Measurements from ENCODE around the gene COBL.

COBL gene

GRCh38 chr7:51019191-51019844, 297.3 kb downstream of the COBL start:
- TF ChIP-seq CTCF (IDR thresholded peaks at IDR 0.05; ENCODE audit: extremely low read depth, insufficient read depth, missing control alignments), result no peak
- in situ Hi-C loops (cut with MboI; ENCODE audit: low pct_unique_long_range_greater_than_20kb, low sequenced_read_pairs, unreplicated experiment), result no loop called here
- no peak for DNase-seq (ENCODE audit: low spot score)

DNA sequence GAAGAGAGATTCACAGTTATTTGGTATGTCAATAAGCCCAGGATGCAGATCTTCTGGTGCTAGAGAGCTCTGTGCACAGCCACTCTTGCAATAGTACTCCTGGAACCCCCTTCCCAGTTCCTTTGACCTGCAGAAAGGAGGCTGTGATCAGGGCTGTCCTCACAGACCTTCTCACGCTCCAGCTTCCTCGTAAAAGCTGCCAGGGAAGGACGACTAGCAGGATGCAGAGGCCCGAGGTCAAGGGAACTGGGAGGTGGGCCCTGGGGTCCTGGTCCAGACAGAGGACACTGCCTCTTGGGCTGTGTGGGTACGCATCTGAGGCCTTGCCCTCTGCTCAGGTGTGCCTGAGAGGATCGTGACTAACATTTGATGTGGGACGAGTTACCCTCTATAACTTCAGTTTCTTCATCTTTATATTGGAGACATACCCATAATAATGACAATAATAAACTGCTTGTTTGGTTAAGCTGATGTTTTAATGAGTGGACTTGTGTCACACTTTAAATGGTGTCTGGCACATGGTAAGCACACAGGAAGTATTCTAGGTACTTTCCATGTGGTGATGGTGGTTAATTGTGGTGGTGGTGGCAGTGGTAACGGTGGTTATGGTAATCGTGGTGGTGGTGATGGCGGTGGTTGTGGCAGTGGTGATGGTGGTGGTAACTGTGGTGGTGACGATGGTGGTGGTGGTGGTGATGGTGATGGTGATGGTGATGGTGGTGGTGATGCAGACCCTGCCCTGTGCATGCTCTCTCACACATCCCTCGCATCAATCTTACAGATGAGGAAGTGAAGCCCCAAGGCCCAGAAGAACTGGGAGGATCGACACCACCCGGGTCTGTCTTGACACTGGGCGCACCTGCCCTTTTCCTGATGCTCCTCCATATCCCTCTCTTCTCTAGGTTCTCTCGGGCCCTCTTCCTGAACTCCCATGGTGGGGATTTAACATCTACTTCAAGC, 298.8 kb downstream of the COBL start:
- TF ChIP-seq CTCF (IDR thresholded peaks at IDR 0.05; ENCODE audit: extremely low read depth, insufficient read depth, missing control alignments), result no peak
- in situ Hi-C loops (cut with MboI; ENCODE audit: low pct_unique_long_range_greater_than_20kb, low sequenced_read_pairs, unreplicated experiment), result no loop called here
- no peak for DNase-seq (ENCODE audit: low spot score)

- no peak for TF ChIP-seq CTCF (IDR thresholded peaks at IDR 0.05; ENCODE audit: extremely low read depth, insufficient read depth, missing control alignments)
- DNase-seq (ENCODE audit: low spot score), result no peak
- in situ Hi-C loops (cut with MboI; ENCODE audit: low pct_unique_long_range_greater_than_20kb, low sequenced_read_pairs, unreplicated experiment), result no loop called here
Observed at GRCh38 chr7:51016546-51016945, 300.1 kb downstream of the COBL start.

- in situ Hi-C loops (cut with MboI; ENCODE audit: low pct_unique_long_range_greater_than_20kb, low sequenced_read_pairs, unreplicated experiment), result no loop called here
- DNase-seq (ENCODE audit: low spot score), result no peak
- TF ChIP-seq CTCF (IDR thresholded peaks at IDR 0.05; ENCODE audit: extremely low read depth, insufficient read depth, missing control alignments), result no peak
Observed at GRCh38 chr7:51015581-51015980, 301.0 kb downstream of the COBL start.

GRCh38 chr7:51014811-51015210, 301.8 kb downstream of the COBL start:
- no peak for DNase-seq (ENCODE audit: low spot score)
- TF ChIP-seq CTCF (IDR thresholded peaks at IDR 0.05; ENCODE audit: extremely low read depth, insufficient read depth, missing control alignments), result no peak
- in situ Hi-C loops (cut with MboI; ENCODE audit: low pct_unique_long_range_greater_than_20kb, low sequenced_read_pairs, unreplicated experiment), result no loop called here

DNA sequence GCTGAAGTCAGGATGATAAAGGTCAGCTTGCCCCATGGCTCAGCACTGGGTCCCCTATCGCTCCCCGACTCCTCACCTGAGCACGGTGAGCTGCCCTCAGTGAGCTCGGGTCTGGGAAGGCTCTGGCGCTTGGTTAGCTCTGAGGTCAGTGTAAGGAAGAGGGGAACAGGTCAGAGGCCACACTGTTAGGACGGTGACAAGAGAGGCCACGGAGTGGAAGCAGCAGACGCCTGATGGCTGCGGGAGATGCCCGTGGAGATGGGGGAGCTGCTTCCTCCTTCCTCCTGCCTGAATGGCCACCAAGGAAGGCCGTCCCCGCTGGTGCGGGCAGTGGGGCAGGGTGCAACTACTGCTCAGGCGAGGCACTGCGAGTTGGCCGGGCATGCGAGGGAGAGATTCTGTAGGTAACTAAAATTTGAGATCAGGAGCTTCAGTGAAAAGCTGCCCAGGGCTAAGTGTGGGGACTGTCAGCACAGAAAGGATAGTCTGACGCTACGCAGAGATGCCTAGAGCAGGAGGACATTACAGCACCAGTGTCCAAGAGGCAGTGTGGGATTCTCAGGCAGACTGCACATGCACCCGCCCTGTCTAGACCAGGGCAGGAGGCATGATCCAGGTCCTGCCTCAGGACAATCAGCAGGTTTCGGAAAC, 302.6 kb downstream of the COBL start:
- no peak for DNase-seq (ENCODE audit: low spot score)
- TF ChIP-seq CTCF (IDR thresholded peaks at IDR 0.05; ENCODE audit: extremely low read depth, insufficient read depth, missing control alignments), result no peak
- in situ Hi-C loops (cut with MboI; ENCODE audit: low pct_unique_long_range_greater_than_20kb, low sequenced_read_pairs, unreplicated experiment), result no loop called here
